NK-92 (cell line): ENCODE data around the gene FKBP11.

Experiments used
- DNase-seq: peaks from one replicate; lab custom pipeline; 2025; ENCODE audit not compliant: unreplicated experiment; lab: John Stamatoyannopoulos, UW

FKBP11 gene

DNA sequence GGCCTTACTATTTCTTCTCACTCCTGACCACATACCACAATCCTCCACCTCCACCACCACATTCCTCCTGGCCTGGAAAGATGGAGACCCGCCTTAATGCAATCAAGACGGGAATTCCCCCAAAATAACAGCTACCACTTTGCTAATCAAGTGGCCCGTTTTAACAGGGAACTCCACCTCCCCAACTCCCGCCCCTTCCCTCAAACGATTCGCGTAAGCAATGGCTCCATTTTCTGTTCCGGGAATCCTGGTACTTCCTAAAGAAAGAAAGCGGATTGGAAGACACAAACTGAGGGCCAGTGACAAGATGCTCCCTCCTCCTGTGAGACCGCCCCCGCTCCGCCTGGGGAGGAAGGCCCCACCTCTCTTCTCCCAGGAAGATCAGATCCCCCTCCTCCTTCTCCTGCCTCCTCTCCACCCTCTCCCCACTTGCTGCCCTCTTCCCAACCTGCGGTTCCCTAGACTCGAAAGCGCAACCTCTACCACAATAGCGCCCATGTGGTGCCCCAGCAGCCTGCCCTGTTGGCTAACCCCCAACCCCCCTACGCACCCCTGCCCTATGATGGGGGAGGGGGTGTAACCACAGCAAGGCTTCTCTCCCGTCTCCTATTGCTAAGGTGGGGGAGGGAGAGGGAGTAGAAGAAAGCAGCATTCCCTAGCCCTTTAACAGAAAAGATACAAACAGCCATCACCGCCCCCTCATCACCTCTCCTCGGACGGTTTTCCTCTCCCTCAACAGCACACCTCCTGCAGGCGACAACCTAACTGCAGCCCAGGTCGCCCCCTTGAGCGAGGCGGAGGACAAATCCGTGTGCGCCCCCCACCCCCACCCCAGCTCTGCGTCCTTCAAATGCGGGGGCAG lies 31.2 kb upstream of the FKBP11 start:
- no peak for DNase-seq

DNA sequence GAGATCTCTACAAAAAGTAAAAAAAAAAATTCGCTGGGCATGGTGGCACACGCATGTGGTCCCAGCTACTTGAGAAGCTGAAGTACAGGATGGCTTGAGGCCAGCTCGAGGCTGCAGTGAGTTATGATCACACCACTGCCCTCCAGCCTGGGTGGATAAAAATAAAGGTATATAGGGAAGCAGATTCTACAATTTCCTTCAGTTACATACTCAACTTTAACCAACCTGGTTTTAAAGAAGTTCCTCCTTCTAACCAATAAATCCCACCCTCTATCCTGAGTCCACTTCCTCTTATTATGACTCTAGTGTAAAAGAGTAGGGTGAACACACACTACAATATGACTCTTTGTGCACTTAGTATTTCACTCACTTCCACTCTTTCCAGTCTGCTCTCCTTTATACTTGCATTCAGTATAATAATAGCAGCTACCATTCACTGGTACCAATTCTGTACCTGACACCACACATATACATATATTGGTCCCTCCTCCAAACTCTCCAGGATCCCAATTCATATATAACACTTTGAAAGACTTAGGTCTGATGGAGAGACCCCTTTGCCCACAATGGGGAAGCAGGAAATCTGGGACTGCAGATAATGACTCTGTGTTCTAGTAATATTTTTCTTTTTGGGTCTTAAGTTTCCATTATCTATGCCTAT lies 29.7 kb upstream of the FKBP11 start:
- no peak for DNase-seq

DNA sequence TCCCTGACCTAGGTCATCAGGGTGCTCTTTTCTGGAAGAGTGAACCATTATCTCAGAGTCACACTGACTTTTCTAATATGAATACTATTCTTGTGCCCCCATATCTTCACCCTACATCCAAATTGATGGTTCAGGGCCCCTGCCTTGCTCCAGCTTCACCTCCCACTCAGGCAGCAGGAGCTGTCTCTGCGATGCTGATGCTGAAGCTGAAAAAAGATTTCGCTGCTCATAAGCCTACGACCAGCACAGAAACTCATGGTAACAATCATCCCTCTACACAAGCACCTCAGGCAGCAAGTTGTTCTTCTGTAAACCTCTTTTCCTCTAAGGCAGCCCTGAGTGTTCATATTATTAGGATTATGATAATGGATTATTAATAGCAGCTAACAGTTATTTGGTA lies 28.8 kb upstream of the FKBP11 start:
- DNase-seq = no peak

DNA sequence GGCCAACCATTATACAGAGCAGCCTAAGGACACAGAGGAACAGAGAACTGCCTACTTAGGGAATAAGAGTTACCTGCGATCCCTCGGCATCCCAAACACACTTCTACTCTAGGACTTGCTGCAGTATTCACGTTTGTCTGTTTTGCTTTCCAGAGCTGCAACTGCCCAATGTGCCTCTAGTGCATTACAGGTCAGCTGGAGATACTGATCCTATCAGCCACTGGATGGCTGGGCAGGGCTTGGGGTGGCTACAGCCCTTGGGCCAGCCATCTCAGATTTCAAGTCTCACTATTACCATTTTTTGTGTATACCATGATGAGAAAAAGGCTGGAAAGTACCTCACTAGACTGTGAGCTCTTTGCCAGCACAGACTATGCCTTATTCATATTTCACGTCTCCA lies 27.4 kb upstream of the FKBP11 start:
- DNase-seq = no peak

DNA sequence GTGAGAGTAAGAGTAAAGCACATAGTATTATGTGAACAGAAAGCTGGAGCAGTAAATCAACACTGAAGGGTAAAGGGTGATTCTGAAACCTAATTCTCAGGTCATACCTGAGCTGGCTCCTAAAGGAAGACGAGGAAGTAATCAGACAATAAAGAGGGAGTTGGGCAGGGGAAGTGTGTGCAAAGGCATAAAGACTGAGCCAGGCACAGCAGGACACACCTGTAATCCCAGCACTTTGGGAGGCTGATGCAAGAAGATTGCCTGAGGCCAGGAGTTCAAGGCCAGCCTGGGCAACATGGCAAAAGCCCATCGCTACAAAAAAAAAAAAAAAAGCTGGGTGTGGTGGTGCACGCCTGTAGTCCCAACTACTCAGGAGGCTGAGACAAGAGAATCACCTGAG lies 22.4 kb upstream of the FKBP11 start:
- DNase-seq = no peak

DNA sequence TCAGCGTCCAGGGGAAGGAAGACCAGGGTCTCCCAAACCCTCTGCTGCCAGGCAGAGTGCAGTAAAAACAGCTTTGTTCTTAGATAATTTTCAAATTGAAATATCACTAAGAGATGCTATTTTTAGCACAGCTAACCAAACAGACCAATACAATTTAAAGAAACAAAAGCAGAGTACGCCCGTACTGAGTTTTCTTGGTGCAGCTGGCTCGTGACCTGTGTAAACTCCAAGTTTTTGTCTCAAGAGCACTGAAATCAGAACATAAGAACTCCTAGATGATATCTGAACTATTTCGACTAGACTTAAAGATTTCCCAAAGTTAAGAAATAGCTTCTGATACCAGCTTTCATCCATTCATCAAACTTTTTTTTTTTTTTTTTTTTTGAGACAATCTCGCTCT lies 21.7 kb upstream of the FKBP11 start:
- DNase-seq = no peak

DNA sequence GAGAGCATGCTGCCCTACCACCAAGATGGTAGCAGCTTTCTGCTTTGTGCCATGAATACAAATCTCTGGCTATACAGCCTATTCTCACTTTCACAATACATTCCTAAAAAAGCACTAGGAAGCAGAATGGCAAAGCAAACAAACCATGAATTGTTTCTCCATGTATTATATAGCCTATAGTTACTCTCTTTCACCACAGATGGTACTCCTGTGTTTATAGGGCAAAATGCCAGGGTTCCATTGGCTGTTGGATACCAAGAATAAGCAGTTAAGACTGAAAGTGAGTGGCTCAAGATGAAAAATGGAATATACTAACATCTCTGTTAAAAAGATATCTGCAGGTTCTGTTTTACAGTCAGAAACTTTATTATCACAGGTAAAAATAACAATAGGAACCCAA lies 20.9 kb upstream of the FKBP11 start:
- no peak for DNase-seq

DNA sequence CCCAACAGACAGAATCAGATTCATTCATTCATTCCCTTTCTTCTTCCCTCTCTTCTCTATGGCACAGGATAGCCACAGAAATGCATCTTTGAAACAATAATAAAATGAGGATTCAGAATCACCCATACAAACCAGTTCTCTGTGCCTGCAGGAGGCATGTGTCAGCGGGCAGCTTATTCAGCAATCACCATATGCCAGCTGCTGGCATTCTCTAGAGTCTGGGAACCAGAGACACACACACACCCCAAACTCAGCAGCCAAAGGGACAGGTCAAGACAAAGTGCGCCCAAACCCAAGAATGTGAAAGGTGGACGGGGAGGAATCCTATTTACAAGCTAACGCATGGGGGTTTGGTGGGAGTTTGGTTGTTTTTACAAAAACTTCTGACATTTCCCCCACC lies 17.9 kb upstream of the FKBP11 start:
- no peak for DNase-seq

DNA sequence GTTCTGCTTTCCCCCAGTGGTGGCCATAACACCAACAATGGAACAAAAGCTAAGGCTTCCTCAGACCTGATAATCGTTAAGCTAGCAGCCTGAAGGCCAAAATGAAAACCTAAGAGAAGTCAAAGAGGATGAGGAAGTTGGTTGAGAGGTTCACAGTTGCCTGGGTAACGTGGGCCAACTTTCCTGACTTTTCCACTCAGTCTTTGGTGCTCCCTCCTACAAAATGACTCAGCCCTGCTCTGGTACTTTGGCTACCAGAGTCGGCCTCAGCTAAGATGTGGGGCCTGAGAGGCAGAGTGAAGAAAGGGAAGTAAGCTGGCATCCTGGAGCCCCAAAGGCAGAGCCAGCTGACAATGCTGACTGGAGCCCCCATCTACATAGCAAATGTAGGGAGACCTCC lies 14.9 kb upstream of the FKBP11 start:
- no peak for DNase-seq

DNA sequence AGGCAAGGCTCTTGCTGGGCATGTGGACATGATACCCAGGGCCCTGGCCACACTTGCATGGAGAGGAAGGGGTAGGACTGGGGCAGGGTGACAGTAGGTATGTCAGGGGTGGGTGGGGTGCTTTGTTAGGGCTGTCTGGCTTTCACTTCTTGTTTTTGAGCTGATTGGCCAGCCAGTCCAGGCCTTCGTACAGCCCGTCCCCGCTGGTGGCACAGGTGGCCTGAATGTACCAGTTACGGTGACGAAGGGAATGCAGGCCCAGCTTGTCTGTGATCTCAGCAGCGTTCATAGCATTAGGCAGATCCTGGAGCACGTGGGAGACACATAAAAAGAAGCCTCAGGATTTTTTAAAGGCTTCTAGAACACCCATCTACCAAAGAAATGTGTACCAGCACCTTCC lies 13.5 kb upstream of the FKBP11 start:
- DNase-seq = no peak

DNA sequence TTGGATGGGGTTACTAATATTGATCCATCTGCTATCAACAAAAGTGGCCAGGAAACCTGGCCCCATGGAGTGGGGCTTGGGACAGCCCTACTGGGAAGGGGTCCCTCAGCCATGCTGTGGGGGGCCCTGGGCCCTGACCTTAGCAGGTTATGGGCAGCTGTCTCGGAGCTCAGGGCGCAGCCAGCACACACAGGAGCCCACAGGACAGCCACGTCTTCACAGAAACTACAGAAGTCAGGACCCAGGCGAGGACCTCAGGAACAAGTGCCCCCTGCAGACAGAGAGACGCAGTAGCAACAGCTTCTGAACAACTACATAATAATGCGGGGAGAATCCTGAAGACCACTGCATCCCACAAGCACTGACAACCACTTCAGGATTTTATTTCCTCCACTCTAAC lies 11.9 kb upstream of the FKBP11 start:
- no peak for DNase-seq

DNA sequence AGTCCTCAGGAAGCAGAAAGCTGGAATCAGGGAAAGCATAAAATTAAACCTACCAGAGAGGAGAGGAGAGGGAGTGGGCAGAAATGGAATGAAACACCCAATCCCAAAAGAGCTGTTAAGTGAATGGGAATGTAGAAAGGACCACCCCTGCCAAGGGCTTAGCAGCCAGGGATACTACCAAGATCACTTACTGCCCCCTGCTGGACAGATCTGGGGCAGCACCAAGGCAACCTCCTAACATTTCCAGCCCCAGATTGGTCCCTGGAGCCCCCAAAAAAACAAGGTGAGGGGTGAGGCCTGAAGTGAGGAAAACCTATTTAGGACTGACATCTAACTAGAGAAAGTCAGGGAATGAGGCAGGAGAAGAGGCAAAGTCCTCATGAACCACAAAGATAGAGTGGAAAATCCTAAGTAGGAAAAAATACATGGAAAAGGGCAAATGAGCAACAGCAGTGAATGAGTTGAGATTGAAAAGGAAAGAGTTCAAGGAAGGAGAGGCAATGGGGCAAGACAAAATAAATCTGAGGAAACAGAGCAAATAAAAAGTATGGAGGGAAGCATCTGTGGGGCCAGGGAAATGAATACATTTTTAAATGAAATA lies 11.2 kb upstream of the FKBP11 start:
- DNase-seq = no peak

DNA sequence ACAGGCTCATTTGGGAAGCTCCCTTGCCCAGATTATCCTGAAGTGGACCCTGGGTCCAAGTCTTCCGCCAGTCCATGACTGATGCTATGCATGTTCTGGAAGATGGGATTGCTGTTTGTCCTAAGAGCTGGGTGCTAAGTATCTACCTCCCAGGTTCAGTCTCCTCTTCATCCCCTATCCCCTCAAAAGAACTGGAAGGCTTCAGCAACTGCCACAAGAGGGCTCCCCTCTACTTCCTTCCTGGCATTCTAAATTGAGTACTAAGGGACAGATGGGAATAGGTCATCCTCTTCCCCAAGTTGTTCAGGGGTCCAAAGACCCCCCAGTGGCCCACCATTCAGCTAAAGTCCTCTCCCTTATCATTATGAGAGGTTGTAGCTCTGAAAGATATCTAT lies 9.0 kb upstream of the FKBP11 start:
- DNase-seq = no peak

DNA sequence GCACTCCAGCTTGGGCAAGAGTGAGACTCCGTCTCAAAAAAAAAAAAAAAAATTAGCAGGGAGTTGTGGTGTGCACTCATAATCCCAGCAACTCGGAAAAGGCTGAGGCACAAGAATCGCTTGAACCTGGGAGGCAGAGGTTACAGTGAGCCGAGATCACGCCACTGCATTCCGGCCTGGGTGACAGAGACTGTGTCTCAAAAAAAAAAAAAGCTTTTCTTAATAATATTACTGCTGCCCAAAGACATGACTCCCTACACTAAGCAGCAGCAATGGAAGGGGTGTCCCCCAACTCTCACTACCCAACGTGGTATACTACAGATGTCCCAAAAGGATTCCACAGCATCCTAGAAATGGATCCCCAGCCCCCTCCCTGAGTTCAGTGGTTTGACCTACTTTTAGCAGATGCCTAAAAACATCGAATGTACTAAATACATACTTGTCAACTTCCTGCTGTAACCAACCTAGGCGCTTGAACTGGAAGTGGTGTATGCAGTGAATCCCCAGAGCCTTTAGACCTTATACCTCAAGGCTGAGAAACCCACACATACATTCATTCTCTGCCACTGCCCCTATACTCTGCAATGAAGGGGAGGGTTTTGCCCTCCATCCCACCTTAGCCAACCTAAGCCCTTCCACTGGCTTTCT lies 8.5 kb upstream of the FKBP11 start:
- no peak for DNase-seq

DNA sequence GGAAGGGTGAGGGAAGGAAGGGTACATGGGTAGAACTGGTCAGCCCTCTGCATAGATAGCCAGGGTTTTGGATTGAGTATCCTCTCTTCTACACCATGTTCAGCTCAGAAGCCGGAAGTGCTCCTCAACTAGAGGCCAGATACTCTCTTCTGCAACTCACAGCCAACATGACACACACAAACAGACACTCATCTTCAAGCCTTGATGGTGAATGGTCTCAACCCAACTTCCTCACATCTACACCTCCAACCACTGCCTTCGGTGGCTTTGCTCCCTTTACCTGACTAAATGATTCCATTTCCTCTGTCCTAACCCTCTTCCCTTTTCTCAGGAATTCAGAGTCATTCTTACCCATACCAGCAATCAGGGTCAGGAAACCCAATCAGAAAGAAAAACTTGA lies 7.6 kb upstream of the FKBP11 start:
- no peak for DNase-seq

DNA sequence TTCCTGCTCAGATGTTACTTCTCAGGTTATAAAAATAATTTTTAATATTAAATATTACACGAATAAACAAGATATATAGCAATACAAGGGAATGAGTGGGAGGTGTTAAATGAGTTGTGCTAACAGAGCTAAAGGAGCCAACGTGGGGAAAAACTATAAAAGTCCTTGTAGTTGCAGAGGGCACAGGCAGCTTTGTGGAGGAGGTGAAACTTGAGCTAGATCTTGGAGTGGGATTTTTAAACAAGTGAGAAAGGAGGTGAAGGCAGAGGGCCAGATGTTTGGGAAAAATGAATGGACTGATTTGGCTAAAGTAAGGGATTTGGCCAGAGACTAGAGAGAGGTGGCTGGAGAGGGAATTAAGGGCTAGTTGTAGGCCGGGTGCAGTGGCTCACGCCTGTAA lies 5.2 kb upstream of the FKBP11 start:
- DNase-seq = no peak

DNA sequence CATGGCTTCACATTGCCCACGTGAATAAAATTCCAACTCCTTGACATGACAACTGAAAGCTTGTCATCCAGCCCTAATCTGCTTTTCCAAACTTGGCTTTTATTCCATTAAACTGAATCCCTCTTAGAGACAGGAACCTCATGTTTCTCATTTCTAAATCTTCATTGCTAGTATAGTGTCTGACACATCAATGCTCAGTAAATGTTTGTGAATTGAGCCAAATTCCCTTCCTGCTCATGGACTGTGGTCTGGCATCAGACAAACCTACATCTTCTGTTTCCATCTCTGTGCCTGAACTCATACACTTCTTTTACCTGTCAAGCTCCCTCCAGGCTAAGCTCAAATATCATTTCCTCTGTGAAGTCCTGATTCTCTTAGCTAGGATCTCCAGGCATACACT lies 4.3 kb upstream of the FKBP11 start:
- no peak for DNase-seq

DNA sequence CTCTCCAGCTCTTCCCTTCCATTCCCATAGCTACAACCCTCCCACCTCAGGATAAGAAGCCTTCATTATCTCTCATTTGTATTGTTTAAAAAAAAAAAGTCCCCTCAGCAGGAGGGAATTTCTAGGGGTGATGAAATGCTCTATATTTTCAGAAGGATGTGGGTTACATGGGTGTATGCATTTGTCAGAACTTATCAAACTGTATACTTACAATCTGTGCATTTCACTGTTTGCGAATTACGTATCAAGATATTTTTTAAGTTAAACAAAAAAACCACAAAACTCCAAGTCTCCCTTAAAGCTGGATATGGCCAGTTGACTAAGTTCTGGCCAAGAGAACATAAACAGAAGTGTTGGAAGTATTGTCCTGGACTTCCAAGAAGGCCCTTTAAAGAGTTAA lies 2.0 kb upstream of the FKBP11 start:
- DNase-seq = no peak

DNA sequence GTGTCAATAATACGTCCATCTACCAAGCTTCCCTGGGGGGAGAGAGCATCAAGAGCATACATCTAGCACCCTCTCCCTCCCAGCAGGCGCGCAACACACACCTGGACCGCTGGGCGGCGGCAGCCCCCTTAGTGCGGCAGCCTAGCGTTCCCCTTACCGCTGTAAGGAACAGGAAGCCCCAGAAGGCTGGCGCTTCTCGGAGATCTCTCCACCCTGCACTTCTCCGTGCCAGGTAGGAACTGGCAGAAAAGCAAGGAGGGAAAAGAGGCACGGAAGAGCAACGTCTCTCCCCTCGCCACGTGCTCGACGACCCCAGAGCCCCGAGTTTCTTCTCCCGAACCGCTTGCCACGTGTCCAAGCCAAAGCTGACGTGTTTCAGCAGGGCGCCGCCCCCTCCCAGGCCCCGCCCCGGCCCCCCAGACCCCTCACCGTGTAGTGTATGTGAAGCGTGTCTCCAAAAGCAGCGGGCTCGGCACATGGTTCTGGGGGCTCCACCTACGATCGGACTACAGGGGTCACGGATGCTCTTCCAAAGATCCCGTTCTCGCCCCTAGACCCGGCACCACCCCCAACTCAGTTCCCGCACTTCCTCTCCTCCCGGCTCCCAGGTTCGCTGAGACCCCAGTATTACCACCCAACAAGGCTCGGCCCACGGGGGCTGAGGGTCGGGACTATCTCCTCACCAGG lies 532 bp downstream of the FKBP11 start:
- DNase-seq = no peak

DNA sequence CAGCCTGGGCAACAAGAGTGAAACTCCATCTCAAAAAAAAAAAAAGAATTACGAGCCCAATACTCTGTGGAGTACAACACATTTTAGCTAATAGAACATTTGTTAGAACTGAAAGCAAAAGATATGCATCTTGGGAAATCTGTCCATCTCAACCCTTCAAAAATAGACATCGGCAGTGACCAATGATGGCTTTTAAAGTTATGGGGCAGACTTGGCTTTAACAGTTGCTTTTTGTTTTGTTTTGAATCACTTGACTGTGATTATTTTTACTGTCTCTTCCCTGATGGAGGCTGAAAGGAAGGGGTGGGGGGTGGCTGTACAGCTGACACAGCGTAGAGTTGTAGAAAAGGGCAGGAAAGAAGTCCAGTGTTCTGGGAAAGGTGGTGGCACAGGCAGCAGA lies 2.2 kb downstream of the FKBP11 start:
- no peak for DNase-seq

DNA sequence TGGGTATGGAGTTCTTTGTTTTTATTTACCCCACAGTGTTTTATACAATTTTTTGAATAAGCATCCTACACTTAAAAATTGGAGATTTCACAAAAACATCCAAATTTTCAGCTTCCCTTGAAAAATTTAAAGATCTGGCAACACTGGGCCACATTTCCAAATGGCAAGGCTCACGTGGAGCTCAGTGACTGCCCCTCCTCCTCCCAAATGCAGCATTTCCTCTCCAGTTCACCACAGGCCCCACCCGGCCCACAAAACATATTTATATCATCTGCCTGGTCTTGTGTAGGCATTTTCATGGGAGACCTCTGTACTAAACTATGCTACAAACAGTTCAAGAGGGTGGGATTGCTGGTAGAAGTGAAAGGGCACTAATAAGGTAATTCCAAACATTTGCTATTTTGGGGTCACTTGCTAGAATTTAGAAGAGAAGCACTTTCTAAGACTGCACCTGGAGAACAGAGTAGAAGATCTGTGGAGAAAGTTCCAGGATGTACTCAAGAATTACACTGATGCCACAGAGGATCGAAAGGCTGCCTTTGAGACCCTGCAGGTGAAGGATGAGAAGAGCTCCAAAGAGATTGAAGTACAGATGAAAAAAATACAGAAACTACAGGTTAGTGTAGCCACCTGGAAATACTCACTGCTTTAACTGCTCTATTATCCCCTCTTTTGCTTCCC lies 7.3 kb downstream of the FKBP11 start:
- no peak for DNase-seq
